Motor neuron (in vitro differentiated cells): ENCODE measurements around the gene ATXN1. TPM values are rescaled to one million over a fixed set of nuclear protein-coding genes. Genes with fewer than 3 reads are reported as not detected.

ENCODE experiments used
- ATAC-seq, 8 experiments: fragments of 200-7000 bp; cut with Tn5 transposase; replicated peaks in 6 of 8; 2 replicates each; pipeline ENCODE4 v1.8.0; 2021; ENCODE audit warnings: mild to moderate bottlenecking in 8 of 8, moderate library complexity in 8 of 8
- H3K27ac ChIP-seq, 2 donors: fragments of 250-450 bp; sonication (Bioruptor Pico); 2 replicates each; pipeline ENCODE4 v1.9.0; 2021; ENCODE audit warnings: antibody characterized with exemption in 2 of 2, mild to moderate bottlenecking in 2 of 2, moderate library complexity in 1 of 2
- H3K4me1 ChIP-seq, 2 donors: fragments of 250-450 bp; sonication (Bioruptor Pico); replicated peaks in 1 of 2; 2 replicates each; pipeline ENCODE4 v1.6.1; 2021; ENCODE audit warnings: antibody characterized with exemption in 2 of 2, mild to moderate bottlenecking in 2 of 2, moderate library complexity in 1 of 2
- H3K4me3 ChIP-seq, 5 donors: fragments of 250-450 bp; sonication (Bioruptor Pico); 2 replicates each; pipeline ENCODE4 v1.9.0; 2021; ENCODE audit warnings: antibody characterized with exemption in 5 of 5, mild to moderate bottlenecking in 5 of 5, moderate library complexity in 4 of 5
- WGBS, 10 experiments: fragments of 450-650 bp; shearing (Covaris generic); methylation state at CpG; one replicate each; pipeline ENCODE4 v1.0.0; 2022; 5-methylcytosine and 5-hydroxymethylcytosine counted together
- in situ Hi-C, 9 experiments: fragments of 400-800 bp; cut with MboI; loops; one replicate each; pipeline ENCODE4 v1.15.0; 2021; ENCODE audit warnings: low sequenced_read_pairs in 9 of 9, low pct_unique_long_range_greater_than_20kb in 2 of 9; ENCODE audit not compliant: unreplicated experiment in 9 of 9
- total RNA-seq, 8 experiments: library from RNA; unstranded; fragments of 300-600 nt; gene quantifications; 2 replicates each; pipeline versions ENCODE4 v1.2.3 to v1.2.4, GENCODE V29; 2022

ATXN1 gene
- total RNA-seq, 8 experiments from 2014 or later = 8.9 to 64.9 (median 18.3) TPM

- peaks cover 0 to 6% of the 10 kb centered on the region in 2 donors for H3K4me1 ChIP-seq
- no peak overlapping the region for H3K4me3 ChIP-seq
- in situ Hi-C loops = no loop called here
- H3K27ac ChIP-seq = no peak overlapping the region
- no peak for ATAC-seq
- WGBS, 10 experiments = 60 to 100% (median 86%) methylated on average over 1 of the region's 1 CpG; no CpG with 5 or more reads in 2 of the 10 experiments
Observed at GRCh38 chr6:16657768-16658167, 103.5 kb downstream of the ATXN1 start.

GRCh38 chr6:16656451-16656850, 104.8 kb downstream of the ATXN1 start:
- WGBS, 10 experiments = 67 to 100% (median 100%) methylated on average over 1 to 4 of the region's 4 CpGs; no CpG with 5 or more reads in 1 of the 10 experiments
- in situ Hi-C loops = no loop called here
- Histone ChIP-seq H3K4me1 (peaks cover 0 to 6% of the 10 kb centered on the region in 2 donors), H3K4me3 (no peak overlapping the region), H3K27ac (no peak overlapping the region)
- no peak for ATAC-seq

- Histone ChIP-seq H3K27ac (no peak overlapping the region), H3K4me3 (no peak overlapping the region), H3K4me1 (peaks cover 0 to 6% of the 10 kb centered on the region in 2 donors)
- 67 to 100% (median 100%) methylated on average over 1 of the region's 1 CpG for WGBS, 10 experiments
- no peak for ATAC-seq
- in situ Hi-C loops = no loop called here
Observed at GRCh38 chr6:16654701-16655100, 106.6 kb downstream of the ATXN1 start.

- H3K27ac ChIP-seq = no peak overlapping the region
- in situ Hi-C loops = no loop called here
- 80 to 100% (median 100%) methylated on average over 1 to 5 of the region's 7 CpGs; no CpG with 5 or more reads in 3 of the 10 experiments for WGBS, 10 experiments
Observed at GRCh38 chr6:16653226-16653625, 108.0 kb downstream of the ATXN1 start.

GRCh38 chr6:16651871-16652270, 109.4 kb downstream of the ATXN1 start:
- Histone ChIP-seq H3K4me1 (no peaks in the 10 kb centered on the region), H3K4me3 (no peak overlapping the region), H3K27ac (no peak overlapping the region)
- WGBS, 10 experiments = 57 to 86% (median 64%) methylated on average over 1 to 6 of the region's 6 CpGs; no CpG with 5 or more reads in 1 of the 10 experiments
- peak in 3 of 8 experiments; percentile 40 to 87 (median 84) for ATAC-seq
- in situ Hi-C loops = no loop called here

More at GRCh38 chr6:16653226-16653625, 108.0 kb downstream of the ATXN1 start:
- H3K4me3 ChIP-seq = no peak overlapping the region
- ATAC-seq = no peak
- H3K4me1 ChIP-seq = no peaks in the 10 kb centered on the region

GRCh38 chr6:16649890-16650289, 111.4 kb downstream of the ATXN1 start:
- in situ Hi-C loops = no loop called here
- no peak for ATAC-seq
- Histone ChIP-seq H3K4me3 (no peak overlapping the region), H3K4me1 (no peaks in the 10 kb centered on the region), H3K27ac (no peak overlapping the region)
- 75 to 100% (median 92%) methylated on average over 1 to 5 of the region's 5 CpGs; no CpG with 5 or more reads in 1 of the 10 experiments for WGBS, 10 experiments

- Histone ChIP-seq H3K27ac (no peak overlapping the region), H3K4me1 (no peaks in the 10 kb centered on the region), H3K4me3 (no peak overlapping the region)
- in situ Hi-C loops = no loop called here
- 30 to 100% (median 89%) methylated on average over 1 to 2 of the region's 2 CpGs; no CpG with 5 or more reads in 1 of the 10 experiments for WGBS, 10 experiments
- no peak for ATAC-seq
Observed at GRCh38 chr6:16649241-16649640, 112.0 kb downstream of the ATXN1 start.

GRCh38 chr6:16648003-16648402, 113.3 kb downstream of the ATXN1 start:
- no peak for ATAC-seq
- WGBS, 10 experiments = 90 to 100% (median 98%) methylated on average over 1 to 5 of the region's 5 CpGs; no CpG with 5 or more reads in 1 of the 10 experiments
- no peak overlapping the region for H3K27ac ChIP-seq
- H3K4me3 ChIP-seq = no peak overlapping the region
- in situ Hi-C loops = no loop called here
- H3K4me1 ChIP-seq = no peaks in the 10 kb centered on the region

- ATAC-seq = no peak
- Histone ChIP-seq H3K27ac (no peak overlapping the region), H3K4me1 (no peaks in the 10 kb centered on the region), H3K4me3 (no peak overlapping the region)
- WGBS, 10 experiments = 71 to 100% (median 82%) methylated on average over 1 of the region's 4 CpGs; no CpG with 5 or more reads in 5 of the 10 experiments
- in situ Hi-C loops = no loop called here
Observed at GRCh38 chr6:16647422-16647821, 113.8 kb downstream of the ATXN1 start.

GRCh38 chr6:16644540-16645250, 116.6 kb downstream of the ATXN1 start:
- WGBS, 10 experiments = 57 to 96% (median 89%) methylated on average over 1 to 8 of the region's 8 CpGs
- H3K4me1 ChIP-seq = no peaks in the 10 kb centered on the region
- ATAC-seq = no peak
- in situ Hi-C loops = no loop called here
- no peak overlapping the region for H3K4me3 ChIP-seq
- H3K27ac ChIP-seq = no peak overlapping the region

- in situ Hi-C loops = no loop called here
- no peak overlapping the region for H3K27ac ChIP-seq
- peaks cover 0 to 2% of the 10 kb centered on the region in 2 donors for H3K4me1 ChIP-seq
- no peak overlapping the region for H3K4me3 ChIP-seq
- ATAC-seq = peak in 7 of 8 experiments; percentile 20 to 95 (median 43)
- WGBS, 10 experiments = 70 to 95% (median 89%) methylated on average over 3 to 8 of the region's 10 CpGs
Observed at GRCh38 chr6:16639684-16640480, 121.4 kb downstream of the ATXN1 start.

- WGBS, 10 experiments = 0 to 83% (median 55%) methylated on average over 1 to 5 of the region's 5 CpGs
- no peak for ATAC-seq
- Histone ChIP-seq H3K4me3 (no peak overlapping the region), H3K4me1 (peaks cover 0 to 2% of the 10 kb centered on the region in 2 donors), H3K27ac (no peak overlapping the region)
- in situ Hi-C loops = no loop called here
Observed at GRCh38 chr6:16637635-16638034, 123.6 kb downstream of the ATXN1 start.
